Esophagus squamous epithelium (tissue), 4 donors: ENCODE measurements around the gene C11orf42.

Experiments used
- CTCF ChIP-seq, 6 experiments: fragments of 450-650 bp in 4 of 6; fragments of 200-600 bp in 2 of 6; sonication (generic) in 2 of 6; IDR thresholded peaks; one replicate each; pipeline ENCODE4 v1.5.1; 2016 to 2019; ENCODE audit warnings: antibody characterized with exemption in 6 of 6, mild to moderate bottlenecking in 4 of 6, moderate library complexity in 4 of 6
- POLR2A ChIP-seq, 4 donors: fragments of 450-650 bp; IDR thresholded peaks; one replicate each; pipeline ENCODE4 v1.6.1; 2017; ENCODE audit warnings: antibody characterized with exemption in 4 of 4, mild to moderate bottlenecking in 4 of 4, moderate library complexity in 3 of 4

GRCh38 chr11:6200975-6201374, 4.4 kb upstream of the C11orf42 start:
- TF ChIP-seq CTCF (IDR thresholded peaks at IDR 0.05) (no peak), POLR2A (IDR thresholded peaks at IDR 0.05) (no peak)
